ENCODE measurements around the gene PPP4R1. TPM values are rescaled to one million over a fixed set of nuclear protein-coding genes. Genes with fewer than 3 reads are reported as not detected.

The PPP4R1 gene
- total RNA-seq, 1 experiment from 2014 or later, result 71.1 TPM

DNA sequence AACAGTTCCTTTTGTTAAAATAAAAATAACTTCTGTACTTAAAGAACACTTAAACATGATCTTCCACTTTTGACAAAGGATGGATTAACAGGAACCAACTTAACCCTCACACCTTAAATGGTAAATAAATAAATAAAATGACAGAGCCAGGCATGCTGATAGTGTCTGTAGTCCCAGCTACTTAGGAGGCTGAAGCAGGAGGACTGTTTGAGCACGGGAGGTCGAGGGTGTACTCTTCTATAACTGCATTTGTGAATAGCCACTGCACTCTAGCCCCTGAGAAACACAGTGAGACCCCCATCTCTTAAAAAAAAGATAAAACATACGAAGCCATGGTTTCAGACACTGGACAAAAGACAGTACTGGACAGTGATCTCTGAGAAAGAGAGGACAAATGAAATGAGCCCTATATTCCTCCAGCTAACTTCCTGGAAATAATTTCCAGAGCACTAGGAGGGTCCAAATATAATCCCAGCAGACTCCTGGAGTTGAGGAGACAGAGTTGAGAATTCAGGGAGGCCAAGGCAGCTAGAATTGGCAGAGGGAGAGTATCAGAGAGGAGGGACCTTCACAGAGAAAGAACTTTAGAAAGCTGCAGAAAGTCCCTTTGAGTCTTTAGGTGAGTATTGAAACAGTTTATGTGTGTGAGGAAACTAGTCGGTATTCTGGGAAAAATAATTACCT lies 17.4 kb downstream of the PPP4R1 start:
- CTCF ChIA-PET, result interaction anchor here (1.9 kb wide), 1 partner anchor 22 kb away, joined by 5 read pairs; no protein-coding TSS in a partner anchor
- ATAC-seq (no peak), DNase-seq (ENCODE audit: low spot score) (no peak)
- H3K36me3 Mint-ChIP-seq, result peaks cover 36% of the 10 kb centered on the region
- H3K27me3 Mint-ChIP-seq (ENCODE audit: low read depth), result no peaks in the 10 kb centered on the region
- TF ChIP-seq OVOL2 (CRISPR knock-in tag; IDR thresholded peaks at IDR 0.05; ENCODE audit: borderline replicate concordance) (no peak), SP1 (CRISPR knock-in tag; conservative IDR thresholded peaks at IDR 0.05) (no peak), FOXK1 (CRISPR knock-in tag; IDR thresholded peaks at IDR 0.05) (no peak), JAZF1 (CRISPR knock-in tag; IDR thresholded peaks at IDR 0.05) (no peak), CREB1 (CRISPR knock-in tag; IDR thresholded peaks at IDR 0.05) (no peak)
- H3K4me3 Mint-ChIP-seq, result no peak overlapping the region
- peaks cover 9% of the 10 kb centered on the region; the same call in 1 of the 2 replicates for H3K4me1 Mint-ChIP-seq
- H3K9me3 Mint-ChIP-seq, result peaks cover 22% of the 10 kb centered on the region
- no peak overlapping the region for H3K27ac Mint-ChIP-seq
- POLR2A ChIA-PET, result no interaction called here

DNA sequence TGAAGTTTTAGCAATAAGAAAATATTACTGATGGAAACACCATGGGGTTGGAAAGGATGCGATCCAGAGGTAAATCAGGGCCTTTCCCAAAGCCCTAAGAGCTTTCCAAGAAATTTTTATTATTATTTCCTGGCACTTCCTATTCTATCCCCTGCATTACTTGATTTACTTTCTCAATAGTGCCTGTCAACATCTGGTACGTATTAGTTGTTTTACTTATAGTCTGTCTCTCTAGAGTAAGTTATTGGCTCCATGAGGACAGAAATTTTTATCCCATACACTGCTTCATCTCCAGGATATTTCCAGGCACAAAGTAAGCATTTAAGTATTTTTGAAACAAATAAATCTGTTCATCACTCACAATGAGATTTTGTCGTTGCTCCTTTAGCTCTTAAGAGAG lies 18.1 kb downstream of the PPP4R1 start:
- H3K4me3 Mint-ChIP-seq, result no peak overlapping the region
- TF ChIP-seq, protein P1, sequence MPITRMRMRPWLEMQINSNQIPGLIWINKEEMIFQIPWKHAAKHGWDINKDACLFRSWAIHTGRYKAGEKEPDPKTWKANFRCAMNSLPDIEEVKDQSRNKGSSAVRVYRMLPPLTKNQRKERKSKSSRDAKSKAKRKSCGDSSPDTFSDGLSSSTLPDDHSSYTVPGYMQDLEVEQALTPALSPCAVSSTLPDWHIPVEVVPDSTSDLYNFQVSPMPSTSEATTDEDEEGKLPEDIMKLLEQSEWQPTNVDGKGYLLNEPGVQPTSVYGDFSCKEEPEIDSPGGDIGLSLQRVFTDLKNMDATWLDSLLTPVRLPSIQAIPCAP (CRISPR knock-in tag; IDR thresholded peaks at IDR 0.05), result no peak
- TF ChIP-seq RELA (CRISPR knock-in tag; IDR thresholded peaks at IDR 0.05; ENCODE audit: borderline replicate concordance) (no peak), ZNF396 (CRISPR knock-in tag; IDR thresholded peaks at IDR 0.05; ENCODE audit: borderline replicate concordance) (no peak)
- TF ChIP-seq, protein P2, sequence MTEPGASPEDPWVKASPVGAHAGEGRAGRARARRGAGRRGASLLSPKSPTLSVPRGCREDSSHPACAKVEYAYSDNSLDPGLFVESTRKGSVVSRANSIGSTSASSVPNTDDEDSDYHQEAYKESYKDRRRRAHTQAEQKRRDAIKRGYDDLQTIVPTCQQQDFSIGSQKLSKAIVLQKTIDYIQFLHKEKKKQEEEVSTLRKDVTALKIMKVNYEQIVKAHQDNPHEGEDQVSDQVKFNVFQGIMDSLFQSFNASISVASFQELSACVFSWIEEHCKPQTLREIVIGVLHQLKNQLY (CRISPR knock-in tag; IDR thresholded peaks at IDR 0.05), result no peak

DNA sequence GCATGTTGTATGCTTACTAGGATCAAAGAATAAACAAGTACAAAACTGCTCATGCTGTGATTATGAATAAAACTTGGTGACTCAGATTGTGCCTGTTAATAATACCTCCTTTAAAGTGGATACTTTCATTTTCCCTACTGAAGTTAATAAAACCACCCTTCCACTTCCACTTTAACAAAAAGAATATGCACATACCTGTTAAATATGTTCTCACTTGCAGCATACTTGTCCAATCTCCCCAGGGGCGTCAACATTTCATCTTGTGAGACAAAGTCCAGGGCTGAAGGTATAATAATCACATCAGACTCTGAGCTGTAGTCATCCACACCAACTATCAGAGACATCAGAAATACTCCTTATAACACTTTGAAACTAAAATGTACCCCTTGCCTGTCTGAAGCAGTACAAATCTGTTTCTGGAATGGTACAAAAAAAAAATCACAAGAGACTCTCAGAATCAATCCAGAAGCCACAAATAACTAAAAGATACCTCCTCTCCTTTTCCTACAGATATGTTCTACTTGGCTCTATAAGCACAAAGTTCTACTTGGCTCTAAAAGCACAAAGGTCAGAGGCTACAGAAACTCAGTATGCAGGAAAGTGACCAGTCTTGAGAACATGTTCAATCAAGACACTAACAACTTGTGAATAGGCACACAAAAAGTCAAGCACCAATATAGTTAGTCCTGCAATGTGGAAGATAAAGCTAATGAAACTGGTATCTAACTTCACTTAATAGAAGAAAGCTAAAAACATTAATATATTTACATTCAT lies 19.3 kb downstream of the PPP4R1 start:
- no peak for DNase-seq (ENCODE audit: low spot score)
- peaks cover 11% of the 10 kb centered on the region for H3K9me3 Mint-ChIP-seq
- ChIA-PET POLR2A (no interaction called here), CTCF (no interaction called here)
- peaks cover 9% of the 10 kb centered on the region; the same call in 1 of the 2 replicates for H3K4me1 Mint-ChIP-seq
- no peaks in the 10 kb centered on the region for H3K27me3 Mint-ChIP-seq (ENCODE audit: low read depth)
- H3K4me3 Mint-ChIP-seq, result no peak overlapping the region
- no peak for ATAC-seq
- peaks cover 32% of the 10 kb centered on the region for H3K36me3 Mint-ChIP-seq
- TF ChIP-seq, protein P3, sequence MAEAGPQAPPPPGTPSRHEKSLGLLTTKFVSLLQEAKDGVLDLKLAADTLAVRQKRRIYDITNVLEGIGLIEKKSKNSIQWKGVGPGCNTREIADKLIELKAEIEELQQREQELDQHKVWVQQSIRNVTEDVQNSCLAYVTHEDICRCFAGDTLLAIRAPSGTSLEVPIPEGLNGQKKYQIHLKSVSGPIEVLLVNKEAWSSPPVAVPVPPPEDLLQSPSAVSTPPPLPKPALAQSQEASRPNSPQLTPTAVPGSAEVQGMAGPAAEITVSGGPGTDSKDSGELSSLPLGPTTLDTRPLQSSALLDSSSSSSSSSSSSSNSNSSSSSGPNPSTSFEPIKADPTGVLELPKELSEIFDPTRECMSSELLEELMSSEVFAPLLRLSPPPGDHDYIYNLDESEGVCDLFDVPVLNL (CRISPR knock-in tag; IDR thresholded peaks at IDR 0.05; ENCODE audit: borderline replicate concordance, low read depth), result no peak
- TF ChIP-seq ZNF219 (CRISPR knock-in tag; IDR thresholded peaks at IDR 0.05; ENCODE audit: borderline replicate concordance) (no peak), PRRX2 (CRISPR knock-in tag; IDR thresholded peaks at IDR 0.05) (no peak)
- TF ChIP-seq, protein P4, sequence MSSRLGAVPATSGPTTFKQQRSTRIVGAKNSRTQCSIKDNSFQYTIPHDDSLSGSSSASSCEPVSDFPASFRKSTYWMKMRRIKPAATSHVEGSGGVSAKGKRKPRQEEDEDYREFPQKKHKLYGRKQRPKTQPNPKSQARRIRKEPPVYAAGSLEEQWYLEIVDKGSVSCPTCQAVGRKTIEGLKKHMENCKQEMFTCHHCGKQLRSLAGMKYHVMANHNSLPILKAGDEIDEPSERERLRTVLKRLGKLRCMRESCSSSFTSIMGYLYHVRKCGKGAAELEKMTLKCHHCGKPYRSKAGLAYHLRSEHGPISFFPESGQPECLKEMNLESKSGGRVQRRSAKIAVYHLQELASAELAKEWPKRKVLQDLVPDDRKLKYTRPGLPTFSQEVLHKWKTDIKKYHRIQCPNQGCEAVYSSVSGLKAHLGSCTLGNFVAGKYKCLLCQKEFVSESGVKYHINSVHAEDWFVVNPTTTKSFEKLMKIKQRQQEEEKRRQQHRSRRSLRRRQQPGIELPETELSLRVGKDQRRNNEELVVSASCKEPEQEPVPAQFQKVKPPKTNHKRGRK (CRISPR knock-in tag; IDR thresholded peaks at IDR 0.05; ENCODE audit: borderline replicate concordance), result no peak
- TF ChIP-seq, protein P5, sequence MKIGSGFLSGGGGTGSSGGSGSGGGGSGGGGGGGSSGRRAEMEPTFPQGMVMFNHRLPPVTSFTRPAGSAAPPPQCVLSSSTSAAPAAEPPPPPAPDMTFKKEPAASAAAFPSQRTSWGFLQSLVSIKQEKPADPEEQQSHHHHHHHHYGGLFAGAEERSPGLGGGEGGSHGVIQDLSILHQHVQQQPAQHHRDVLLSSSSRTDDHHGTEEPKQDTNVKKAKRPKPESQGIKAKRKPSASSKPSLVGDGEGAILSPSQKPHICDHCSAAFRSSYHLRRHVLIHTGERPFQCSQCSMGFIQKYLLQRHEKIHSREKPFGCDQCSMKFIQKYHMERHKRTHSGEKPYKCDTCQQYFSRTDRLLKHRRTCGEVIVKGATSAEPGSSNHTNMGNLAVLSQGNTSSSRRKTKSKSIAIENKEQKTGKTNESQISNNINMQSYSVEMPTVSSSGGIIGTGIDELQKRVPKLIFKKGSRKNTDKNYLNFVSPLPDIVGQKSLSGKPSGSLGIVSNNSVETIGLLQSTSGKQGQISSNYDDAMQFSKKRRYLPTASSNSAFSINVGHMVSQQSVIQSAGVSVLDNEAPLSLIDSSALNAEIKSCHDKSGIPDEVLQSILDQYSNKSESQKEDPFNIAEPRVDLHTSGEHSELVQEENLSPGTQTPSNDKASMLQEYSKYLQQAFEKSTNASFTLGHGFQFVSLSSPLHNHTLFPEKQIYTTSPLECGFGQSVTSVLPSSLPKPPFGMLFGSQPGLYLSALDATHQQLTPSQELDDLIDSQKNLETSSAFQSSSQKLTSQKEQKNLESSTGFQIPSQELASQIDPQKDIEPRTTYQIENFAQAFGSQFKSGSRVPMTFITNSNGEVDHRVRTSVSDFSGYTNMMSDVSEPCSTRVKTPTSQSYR (CRISPR knock-in tag; IDR thresholded peaks at IDR 0.05), result no peak
- H3K27ac Mint-ChIP-seq, result peak overlapping the region; percentile 19; the same call in 1 of the 2 replicates

More for the DNA sequence above, 18.1 kb downstream of the PPP4R1 start:
- Mint-ChIP-seq H3K36me3 (peaks cover 37% of the 10 kb centered on the region), H3K27me3 (ENCODE audit: low read depth) (no peaks in the 10 kb centered on the region), H3K4me1 (peaks cover 9% of the 10 kb centered on the region; the same call in 1 of the 2 replicates), H3K9me3 (peaks cover 18% of the 10 kb centered on the region), H3K27ac (no peak overlapping the region)
- DNase-seq (ENCODE audit: low spot score), result no peak
- ATAC-seq, result no peak
- ChIA-PET CTCF (no interaction called here), POLR2A (no interaction called here)
